Measurements from ENCODE around the gene BCOR. TPM values are rescaled to one million over a fixed set of nuclear protein-coding genes. Genes with fewer than 3 reads are reported as not detected.

BCOR gene
- total and polyA plus RNA-seq, 2 of the 8 experiments (the other 6 are each of a cell fraction or from before 2014, with no cell fraction given) = 25.0 to 50.8 TPM

- no peak; a peak in 1 of 4 replicates for TF ChIP-seq CTCF (IDR thresholded peaks at IDR 0.05; ENCODE audit: control extremely low read depth in 1 of 3, insufficient read depth in 1 of 3, low read depth in 1 of 3, low read length in 3 of 3)
- no peak for TF ChIP-seq POU5F1 (IDR thresholded peaks at IDR 0.05; ENCODE audit: low read depth, low read length)
- TF ChIP-seq, protein P1, sequence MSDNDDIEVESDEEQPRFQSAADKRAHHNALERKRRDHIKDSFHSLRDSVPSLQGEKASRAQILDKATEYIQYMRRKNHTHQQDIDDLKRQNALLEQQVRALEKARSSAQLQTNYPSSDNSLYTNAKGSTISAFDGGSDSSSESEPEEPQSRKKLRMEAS (IDR thresholded peaks at IDR 0.05) = peak; percentile 59
- 0 out of 2 replicates have a peak, but pooled peaks have one; percentile 31 for TF ChIP-seq BACH1 (IDR thresholded peaks at IDR 0.05; ENCODE audit: low read length)
- TF ChIP-seq GTF2F1 (IDR thresholded peaks at IDR 0.05; ENCODE audit: borderline replicate concordance, low read depth, low read length) = no peak
- TF ChIP-seq HDAC6 (IDR thresholded peaks at IDR 0.05; ENCODE audit: low read depth, low read length) = no peak
- TF ChIP-seq ASH2L (IDR thresholded peaks at IDR 0.05; ENCODE audit: low read length) = no peak
- no peak for TF ChIP-seq SIN3A (conservative IDR thresholded peaks at IDR 0.05 in 1 of 2, IDR thresholded peaks at IDR 0.05 in 1 of 2; ENCODE audit: low read depth in 1 of 2, low read length in 2 of 2)
- TF ChIP-seq RAD21 (IDR thresholded peaks at IDR 0.05 in 1 of 2, conservative IDR thresholded peaks at IDR 0.05 in 1 of 2; ENCODE audit: low read depth in 2 of 2, low read length in 2 of 2) = peak in 1 of 2 experiments; percentile 22; a peak in 1 of 4 replicates
- TF ChIP-seq E2F6 (IDR thresholded peaks at IDR 0.05) = peak; percentile 68
- no peak for TF ChIP-seq YY1 (IDR thresholded peaks at IDR 0.05; ENCODE audit: low read depth, low read length)
- TF ChIP-seq CTBP2 (IDR thresholded peaks at IDR 0.05; ENCODE audit: borderline replicate concordance, insufficient read depth, insufficient read length, low read length) = peak; percentile 90
These were observed 91.4 kb downstream of the BCOR start (continued) for GRCh38 chrX:40006106-40007017.

Data from H1 (cell line).